NOMO-1 treated with DMSO at 0.1 percent for 48 hours (cell line): ENCODE results near the gene TMEM123.

Experiments
- DNase-seq: peaks from one replicate; lab custom pipeline; 2025; ENCODE audit not compliant: unreplicated experiment; lab: John Stamatoyannopoulos, UW

TMEM123 gene

GRCh38 chr11:102426570-102426969, 26.0 kb downstream of the TMEM123 start:
- DNase-seq = no peak

DNA sequence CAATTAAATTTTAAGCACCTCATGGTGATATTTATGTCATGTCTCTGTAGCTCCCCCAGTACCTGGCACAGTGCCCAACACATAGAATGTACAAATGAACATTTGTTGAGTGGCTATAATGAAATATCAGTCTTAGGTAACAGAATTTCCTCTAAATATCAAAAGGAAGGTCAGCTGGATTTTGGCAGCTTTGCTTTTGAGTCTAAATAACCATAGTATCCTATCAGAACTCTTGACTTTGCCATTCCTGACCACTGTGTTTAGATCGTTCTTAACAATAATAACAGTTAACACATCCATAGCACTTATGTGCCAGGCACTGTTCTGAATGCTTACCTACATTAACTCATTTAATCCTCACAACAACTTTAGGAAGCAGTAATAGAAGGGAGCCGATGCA, 26.6 kb downstream of the TMEM123 start:
- DNase-seq = no peak

DNA sequence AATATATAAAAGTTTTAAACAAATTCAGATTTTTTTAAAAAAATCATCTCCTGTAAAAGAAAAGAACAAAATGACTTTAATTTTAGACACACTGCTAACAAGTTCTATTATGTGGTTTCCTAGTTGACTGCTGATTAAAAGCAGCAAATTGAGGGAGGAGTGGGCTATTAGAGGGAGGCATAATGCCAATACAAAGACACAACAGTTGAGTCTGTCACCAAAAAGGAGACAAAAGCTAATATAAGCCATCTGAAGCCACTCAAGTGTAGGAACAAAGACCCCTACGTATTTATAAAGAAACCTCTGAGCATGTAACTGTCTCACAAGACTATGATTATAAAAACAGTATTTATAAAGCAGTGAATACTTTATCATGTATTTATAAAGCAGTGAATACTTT, 28.6 kb downstream of the TMEM123 start:
- DNase-seq = no peak

DNA sequence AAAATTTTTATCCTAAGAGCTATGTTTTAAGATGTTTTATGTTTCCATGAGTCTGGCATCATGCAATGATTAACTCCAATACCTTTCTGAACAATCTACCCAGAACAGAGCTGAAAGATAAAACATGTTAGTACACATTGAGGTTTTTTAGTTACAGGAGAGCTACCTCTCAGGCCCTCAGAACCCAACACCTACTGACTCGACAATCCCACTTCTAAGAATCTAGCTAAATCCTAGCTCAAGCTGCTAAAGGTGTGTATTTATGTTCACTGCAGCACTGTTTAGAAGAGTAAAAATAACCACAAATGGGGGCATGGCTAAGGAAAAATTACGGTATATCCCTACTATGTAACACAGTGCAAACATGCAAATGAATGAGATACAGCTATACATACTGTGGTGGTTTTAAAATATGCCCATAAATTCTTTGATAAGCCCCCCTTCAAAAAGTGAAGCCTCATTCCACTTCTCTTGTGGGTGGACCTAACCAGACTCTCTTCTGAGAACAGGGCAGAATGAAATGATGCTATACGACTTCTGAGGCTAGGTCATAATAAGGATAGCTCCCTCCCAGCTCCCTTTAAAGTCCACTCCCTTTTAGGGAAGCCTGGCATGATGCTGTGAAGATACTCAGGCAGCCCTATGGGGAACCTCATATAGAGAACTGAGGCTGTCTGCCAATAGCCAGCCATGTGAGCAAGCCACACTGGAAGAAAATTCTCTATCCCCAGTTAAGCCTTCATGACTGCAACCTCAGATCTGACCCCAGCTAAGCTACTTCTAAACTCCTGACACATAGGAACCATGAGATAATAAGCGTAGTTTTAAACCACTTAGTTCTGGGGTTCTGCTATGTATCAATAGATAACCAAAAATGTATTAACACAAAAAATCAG, 29.5 kb downstream of the TMEM123 start:
- no peak for DNase-seq

DNA sequence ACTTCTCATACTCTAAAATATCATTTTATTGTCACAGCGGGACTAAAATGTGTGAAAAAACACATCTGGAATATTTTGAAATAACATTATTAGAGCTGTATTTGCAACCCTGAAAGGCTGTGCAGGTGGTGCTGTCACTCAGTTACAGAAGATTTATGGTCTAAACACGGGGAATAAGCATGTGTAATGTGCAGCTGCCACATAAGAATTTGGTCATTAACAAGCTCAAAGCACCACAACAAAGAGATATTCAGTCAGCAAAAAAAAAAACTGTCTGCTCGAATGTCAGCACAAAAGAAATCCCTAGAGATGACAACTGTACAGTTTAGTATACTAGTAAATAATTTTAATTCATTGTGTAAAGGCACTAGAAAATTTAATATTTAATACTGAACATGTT, 31.3 kb downstream of the TMEM123 start:
- DNase-seq = no peak

GRCh38 chr11:102420547-102420946, 32.0 kb downstream of the TMEM123 start:
- no peak for DNase-seq

DNA sequence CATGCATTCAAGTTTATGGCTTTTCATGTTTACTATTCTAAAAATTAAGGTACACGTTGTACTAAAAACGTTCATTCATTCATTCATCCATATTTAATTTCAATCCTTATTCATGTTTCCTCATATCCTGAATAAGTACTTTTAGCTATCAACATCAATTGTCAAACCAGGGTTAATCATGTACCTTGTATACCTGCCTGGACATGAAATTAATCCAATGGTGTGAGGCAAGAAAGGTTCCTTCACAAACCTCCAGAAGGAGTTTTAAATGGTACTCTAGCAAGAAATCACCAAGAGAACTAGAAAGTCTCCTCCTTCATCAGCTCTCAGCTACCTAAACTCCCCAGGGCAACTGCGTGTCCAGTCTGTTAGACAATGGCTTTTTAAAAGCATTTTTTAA, 33.4 kb downstream of the TMEM123 start:
- DNase-seq = no peak

- no peak for DNase-seq
These were observed 35.6 kb downstream of the TMEM123 start for GRCh38 chr11:102416976-102417375.

DNA sequence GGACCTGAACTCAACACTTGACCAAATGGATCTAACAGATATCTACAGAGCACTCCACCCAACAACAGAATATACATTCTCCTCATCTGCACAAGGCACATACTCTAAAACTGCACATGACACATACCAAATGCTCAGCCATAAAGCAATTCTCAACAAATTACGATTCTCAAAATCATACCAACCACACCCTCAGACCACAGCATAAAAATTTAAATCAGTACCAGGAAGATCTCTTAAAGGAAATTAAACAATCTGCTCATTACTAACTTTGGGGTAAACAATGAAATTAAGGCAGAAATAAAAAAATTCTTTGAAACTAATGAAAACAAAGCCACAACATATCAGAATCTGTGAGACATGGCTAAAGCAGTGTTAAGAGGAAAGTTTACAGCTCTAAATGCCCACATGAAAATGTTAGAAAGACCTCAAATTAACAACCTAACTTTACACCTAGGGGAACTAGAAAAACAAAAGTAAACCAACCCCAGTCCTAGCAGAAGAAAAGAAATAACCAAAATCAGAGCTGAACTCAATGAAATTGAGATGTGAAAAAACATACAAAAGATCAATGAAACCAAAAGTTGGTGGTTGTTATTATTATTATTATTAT, 37.2 kb downstream of the TMEM123 start:
- DNase-seq = no peak

- no peak for DNase-seq
These were observed 38.0 kb downstream of the TMEM123 start for GRCh38 chr11:102414559-102414958.

GRCh38 chr11:102413497-102413896, 39.1 kb downstream of the TMEM123 start:
- no peak for DNase-seq

DNA sequence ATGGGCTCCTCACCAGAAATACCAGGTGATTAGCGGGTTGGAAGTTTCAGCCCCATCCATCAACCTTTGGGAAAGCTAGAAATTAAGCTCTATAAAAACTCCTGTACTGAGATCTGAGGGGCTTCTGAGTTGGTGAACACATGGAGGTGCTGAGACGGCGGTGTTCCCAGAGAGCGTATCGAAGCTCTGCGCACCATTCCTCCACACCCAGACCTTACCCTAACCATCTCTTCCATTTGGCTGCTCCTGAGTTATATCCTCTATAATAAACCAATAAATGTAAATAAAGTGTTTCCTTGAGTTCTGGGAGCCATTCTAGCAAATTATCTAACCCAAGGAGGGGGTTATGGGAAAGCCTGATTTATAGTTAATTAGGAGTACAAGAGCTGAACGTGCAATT, 41.4 kb downstream of the TMEM123 start:
- no peak for DNase-seq

- DNase-seq = no peak
These were observed 42.2 kb downstream of the TMEM123 start for GRCh38 chr11:102410382-102410784.

DNA sequence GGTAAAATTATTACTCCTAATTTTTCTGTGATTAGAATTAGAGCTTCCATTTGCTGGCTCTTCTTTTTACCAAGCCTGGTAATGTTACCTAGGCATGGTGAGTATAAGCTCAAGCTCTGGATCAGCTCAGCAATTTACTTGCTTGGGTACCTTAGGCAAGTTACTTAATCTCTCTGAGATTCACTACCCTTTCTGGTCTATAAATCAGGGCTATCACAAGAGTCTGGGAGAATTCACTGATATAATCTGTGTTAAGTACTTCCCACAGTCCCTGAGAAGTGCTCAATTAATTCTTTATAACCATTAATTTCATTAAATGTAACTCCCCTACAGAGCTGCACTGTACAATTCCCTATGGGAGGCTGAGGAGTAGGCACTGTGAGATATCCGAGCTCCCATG, 44.2 kb downstream of the TMEM123 start:
- DNase-seq = no peak

- no peak for DNase-seq
These were observed 44.7 kb downstream of the TMEM123 start for GRCh38 chr11:102407901-102408300.

DNA sequence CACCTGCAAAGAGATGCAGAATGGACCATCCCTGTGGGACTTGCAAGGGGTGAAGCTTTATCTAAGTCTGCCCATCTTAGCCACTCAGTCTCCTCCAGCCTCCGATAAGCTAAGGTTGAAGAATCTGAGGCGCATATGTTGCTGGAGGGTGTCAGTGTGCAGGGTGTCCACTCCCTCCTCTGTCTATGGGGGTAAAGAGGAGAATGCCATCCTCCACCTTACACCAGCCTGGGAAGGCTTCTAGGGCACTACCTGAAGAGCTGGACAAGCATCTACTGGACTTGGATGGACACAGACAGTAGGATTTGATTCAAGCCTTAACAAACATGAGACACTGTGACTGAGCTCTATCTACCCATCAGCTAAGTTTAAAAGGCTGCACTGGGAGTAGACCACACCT, 46.5 kb downstream of the TMEM123 start:
- no peak for DNase-seq

DNA sequence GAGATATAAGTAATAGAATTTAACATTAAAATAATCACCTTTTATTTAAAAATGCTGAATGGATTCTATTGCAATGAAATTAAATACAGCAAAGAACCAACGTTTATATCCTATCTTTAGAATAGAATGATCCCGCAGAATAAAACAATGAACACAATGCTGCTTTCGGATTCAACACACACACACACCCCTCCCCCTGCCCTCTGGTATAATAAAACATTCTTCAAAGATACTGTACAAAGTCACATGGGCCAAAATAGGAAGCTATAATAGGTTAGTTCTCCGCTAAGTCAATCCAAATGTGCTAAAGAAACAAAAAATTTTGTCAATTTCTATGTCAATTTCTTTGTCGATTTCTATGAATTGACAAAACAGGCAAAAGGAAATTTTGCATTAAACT, 47.1 kb downstream of the TMEM123 start:
- DNase-seq = no peak

DNA sequence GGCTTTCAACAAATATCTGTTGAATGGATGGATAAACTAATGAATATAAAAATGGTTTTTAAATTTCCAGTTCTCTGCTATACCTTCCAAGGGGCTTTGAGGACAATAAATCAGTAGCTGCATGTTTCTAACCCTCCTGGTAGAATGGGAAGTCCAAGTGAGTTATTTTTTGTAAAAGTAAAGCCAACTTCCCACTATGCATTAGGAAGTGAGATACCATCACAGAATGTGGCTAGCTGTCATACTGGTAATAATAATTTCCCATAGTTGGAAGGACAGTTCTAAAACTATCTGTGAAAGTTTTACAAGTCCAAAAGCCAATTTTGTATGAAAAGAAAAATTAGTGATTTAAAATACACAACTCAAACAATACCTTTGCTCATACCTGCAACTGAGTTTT, 50.0 kb downstream of the TMEM123 start:
- no peak for DNase-seq

DNA sequence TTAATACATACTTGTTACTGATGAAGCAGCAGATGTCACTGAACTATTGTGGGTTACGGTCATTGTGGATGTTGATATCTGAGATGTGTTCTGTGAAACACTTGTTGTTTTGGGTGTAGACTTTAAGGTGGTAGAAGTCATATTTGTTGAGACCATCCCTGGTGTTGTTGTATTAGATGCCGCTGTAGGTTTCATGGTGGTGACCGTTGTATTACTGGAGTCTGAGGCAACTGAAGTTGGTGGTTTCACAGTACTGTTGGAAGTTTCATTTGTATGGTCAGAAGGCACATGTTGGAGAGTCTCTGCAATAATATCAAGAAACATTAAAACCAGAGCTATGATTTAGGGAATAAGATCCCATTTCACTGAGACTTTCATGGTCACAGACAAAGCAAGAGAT, 50.7 kb downstream of the TMEM123 start:
- DNase-seq = no peak

- no peak for DNase-seq
These were observed 52.0 kb downstream of the TMEM123 start for GRCh38 chr11:102400603-102401002.

DNA sequence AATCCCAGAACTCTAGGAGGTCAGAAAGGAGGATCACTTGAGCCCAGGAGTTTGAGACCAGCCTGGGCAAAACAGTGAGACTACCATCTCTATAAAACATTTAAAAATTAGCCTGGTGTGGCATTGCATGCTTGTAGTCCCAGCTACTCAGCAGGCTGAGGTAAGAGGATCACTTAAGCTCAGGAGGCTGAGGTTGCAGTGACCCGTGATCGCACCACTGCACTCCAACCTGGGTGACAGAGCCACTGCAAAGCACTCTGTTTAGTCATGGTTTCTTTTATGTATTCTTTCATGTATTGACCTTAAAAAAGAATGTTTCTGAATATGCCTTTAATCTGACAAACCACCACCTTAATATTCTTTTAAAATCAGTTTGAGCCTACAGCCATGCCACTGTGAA, 53.4 kb downstream of the TMEM123 start:
- no peak for DNase-seq

- no peak for DNase-seq
These were observed 54.3 kb downstream of the TMEM123 start for GRCh38 chr11:102398297-102398696.
